GM12874 (cell line): ENCODE data around the gene GOPC.

ENCODE experiments used
- TF ChIP-seq, protein P1 (sequence below): IDR thresholded peaks from 2 replicates; pipeline ENCODE4 v1.5.1; 2011; ENCODE audit warnings: low read depth, mild to moderate bottlenecking, control low read depth, low read length, moderate library complexity; ENCODE audit not compliant: insufficient read depth

The GOPC gene

DNA sequence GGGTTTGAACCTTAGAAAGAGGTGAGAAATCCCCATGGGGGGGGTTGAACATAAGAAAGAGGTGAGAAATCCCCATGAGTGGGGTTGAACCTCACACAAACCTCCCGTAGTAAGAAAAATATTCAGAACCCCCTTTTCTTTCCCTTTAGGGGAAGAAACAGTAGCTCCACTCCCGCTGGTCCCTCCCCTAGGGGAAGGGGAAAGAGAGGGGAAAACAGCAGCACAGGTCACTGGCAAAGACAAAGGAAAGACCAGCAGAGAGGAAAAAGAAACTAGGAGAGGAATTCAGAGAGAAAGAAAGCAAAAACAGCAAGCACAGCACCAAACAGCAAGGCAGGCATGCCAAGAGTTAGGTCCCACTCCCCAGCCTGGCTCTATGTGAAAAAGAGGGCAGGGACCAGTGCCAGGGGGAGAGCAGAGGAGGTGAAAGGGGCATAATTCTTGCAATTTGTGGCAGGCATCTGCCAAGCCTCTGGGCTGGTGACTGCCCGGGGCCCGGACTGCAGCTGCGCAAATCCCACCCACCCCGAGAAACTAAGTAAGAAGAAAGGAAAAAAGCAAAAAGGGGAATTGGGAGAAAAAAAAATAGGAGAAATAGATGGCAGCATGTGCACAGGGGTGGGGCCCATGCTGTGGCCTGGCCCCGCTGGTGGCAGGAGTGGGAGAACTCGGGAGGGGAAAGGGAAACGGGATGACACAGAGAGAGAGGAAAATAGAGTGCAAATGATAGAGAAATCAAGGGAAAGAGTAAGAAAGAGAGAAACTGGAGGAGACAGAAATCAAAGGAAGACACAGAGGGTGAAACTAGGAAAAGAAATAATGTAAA is 15.1 kb upstream of the GOPC start:
- TF ChIP-seq, protein P1, sequence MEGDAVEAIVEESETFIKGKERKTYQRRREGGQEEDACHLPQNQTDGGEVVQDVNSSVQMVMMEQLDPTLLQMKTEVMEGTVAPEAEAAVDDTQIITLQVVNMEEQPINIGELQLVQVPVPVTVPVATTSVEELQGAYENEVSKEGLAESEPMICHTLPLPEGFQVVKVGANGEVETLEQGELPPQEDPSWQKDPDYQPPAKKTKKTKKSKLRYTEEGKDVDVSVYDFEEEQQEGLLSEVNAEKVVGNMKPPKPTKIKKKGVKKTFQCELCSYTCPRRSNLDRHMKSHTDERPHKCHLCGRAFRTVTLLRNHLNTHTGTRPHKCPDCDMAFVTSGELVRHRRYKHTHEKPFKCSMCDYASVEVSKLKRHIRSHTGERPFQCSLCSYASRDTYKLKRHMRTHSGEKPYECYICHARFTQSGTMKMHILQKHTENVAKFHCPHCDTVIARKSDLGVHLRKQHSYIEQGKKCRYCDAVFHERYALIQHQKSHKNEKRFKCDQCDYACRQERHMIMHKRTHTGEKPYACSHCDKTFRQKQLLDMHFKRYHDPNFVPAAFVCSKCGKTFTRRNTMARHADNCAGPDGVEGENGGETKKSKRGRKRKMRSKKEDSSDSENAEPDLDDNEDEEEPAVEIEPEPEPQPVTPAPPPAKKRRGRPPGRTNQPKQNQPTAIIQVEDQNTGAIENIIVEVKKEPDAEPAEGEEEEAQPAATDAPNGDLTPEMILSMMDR, result no peak

DNA sequence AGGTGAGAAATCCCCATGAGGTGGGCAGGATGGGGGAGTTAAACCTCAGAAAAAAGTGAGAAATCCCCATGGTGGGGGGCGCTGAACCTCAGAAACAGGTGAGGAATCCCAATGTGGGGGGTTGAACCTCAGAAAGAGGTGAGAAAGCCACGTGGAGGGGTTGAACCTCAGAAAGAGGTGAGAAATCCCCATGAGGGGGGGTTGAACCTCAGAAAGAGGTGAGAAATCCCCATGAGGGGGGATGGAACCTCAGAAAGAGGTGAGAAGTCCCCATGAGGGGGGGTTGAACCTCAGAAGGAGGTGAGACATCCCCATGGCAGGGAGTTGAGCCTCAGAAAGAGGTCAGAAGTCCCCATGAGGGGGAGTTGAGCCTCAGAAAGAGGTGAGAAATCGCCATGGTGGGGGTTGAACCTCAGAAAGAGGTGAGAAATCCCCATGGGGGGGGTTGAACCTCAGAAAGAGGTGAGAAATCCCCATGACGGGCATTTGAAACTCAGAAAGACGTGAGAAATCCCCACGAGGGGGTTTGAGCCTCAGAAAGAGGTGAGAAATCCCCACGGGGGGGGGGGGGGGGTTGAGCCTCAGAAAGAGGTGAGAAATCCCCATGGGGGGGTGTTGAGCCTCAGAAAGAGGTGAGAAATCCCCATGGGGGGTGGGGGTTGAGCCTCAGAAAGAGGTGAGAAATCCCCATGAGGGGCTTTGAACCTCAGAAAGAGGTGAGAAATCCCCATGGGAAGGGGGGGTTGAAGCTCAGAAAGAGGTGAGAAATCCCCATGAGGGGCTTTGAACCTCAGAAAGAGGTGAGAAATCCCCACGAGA is 14.3 kb upstream of the GOPC start:
- TF ChIP-seq, protein P1, result no peak

DNA sequence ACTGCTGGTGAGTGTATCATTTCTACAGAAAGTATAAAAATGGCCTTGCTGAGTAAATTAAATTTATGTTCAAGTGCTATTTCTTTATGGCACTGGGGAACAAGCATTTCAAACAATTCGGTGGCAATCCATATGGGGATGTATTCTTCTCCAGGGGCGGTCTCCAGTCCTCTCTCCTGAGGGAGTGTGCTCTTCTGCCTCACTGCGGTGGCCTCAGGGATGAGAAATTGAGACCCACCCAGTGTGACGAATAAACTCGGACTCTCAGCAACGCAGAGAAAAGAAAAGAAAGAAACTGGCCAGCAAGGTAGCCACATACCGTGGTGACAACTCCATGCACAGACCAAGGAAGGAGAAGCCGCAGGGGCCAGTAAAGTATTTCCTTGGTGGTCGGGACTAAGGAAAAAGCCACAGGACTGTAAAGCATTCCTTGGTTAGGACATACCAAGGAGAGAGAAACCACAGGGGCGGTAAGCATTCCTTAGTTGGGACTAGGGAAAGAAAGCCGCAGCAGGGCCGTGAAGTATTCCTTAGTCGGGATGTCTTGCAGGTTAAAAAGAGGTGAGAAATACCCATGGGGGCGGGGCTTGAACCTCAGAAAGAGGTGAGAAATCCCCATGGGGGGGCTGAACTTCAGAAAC is 13.6 kb upstream of the GOPC start:
- TF ChIP-seq, protein P1, result no peak

DNA sequence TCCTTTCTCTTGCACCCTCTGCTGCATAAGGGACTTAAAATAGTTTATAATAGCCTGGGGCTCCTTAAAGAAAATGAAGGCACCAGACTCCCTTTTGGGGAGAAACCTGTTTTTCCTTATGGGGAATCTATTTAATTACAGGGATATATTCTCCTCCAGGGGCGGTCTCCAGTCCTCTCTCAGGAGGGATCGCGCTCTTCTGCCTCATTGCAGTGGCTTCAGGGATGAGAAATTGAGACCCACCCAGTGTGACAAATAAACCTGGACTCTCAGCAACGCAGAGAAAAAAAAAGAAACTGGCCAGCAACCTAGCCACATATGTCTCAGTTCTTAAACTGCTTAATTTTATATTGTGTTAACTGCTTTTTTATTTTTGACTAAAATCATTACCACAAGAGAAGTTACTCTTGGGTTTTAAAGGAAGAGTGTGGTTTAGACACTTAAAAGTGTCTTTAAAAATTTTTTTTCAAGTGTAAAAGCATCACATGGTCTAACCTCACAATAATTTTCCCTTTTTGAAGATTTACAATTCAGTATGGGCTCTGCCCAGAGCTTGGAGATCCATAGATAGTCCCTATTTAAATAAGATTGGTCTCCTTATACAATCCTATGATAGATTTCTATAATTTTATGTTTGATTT is 11.7 kb upstream of the GOPC start:
- TF ChIP-seq, protein P1, result no peak

DNA sequence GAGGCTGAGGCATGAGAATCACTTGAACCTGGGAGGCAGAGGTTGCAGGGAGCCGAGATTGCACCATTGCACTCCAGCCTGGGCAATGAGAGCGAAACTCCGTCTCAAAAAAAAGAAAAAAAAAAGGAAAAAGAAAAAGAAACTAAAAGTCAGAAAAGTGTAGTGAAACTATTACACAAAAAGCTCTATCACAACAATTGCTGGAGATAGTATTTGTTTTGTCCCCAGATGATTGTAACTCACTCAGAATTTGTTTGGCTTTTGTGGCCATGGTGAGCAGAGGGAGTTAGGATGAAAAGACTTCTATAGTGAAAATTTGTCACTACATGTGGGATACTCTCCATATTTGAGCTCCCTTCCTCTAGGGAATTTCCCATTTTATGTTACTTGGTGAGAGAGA is 5.2 kb upstream of the GOPC start:
- TF ChIP-seq, protein P1, result no peak

DNA sequence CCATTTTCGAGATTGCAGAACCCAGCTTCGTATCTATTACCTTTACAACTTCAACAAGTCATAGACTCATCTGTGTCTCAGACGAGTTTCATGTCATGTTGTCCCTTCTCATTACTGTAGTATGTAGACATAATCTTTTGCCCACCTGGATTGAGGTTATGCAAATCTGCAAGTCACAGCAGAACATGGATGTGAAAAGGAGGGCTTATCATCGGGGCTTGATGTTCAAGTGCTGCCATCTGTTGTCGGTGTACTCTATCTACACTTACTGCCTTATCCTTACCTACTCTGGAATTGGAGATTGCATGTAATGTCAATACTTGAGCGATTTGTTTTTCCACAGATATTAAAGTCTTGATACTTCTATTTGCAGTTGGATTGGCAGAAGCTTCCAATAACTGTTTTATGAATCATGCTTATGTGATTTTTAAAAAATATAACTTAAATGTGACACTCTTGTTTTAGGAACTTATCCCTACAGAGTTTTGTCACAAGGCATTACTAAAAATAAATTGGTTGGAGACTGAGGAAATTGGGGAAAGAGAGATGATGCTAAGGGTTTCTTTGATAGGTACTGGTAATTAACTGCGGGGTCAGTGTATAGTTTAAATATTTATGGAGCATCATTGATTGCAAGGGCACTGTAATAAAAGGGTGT is 3.0 kb upstream of the GOPC start:
- TF ChIP-seq, protein P1, result peak; percentile 61
